Transverse colon (tissue), 4 donors: Measurements from ENCODE around the gene DOCK7. TPM values are rescaled to one million over a fixed set of nuclear protein-coding genes. Genes with fewer than 3 reads are reported as not detected.

Source experiments
- DNase-seq: peaks from one replicate; pipeline ENCODE4 v3.0.0-alpha.2; 2019
- H3K27ac ChIP-seq, 4 donors: fragments of 200-600 bp; sonication (generic); 2 replicates each; pipeline ENCODE4 v1.5.1; 2016 to 2018; ENCODE audit warnings: inconsistent platforms in 4 of 4
- H3K27me3 ChIP-seq: fragments of 200-600 bp; sonication (generic); 2 replicates; pipeline ENCODE4 v1.5.1; 2017; ENCODE audit warnings: inconsistent platforms
- H3K36me3 ChIP-seq, 4 donors: fragments of 200-600 bp; sonication (generic); 2 replicates each; pipeline ENCODE4 v1.5.1; 2017 to 2019; ENCODE audit warnings: inconsistent platforms in 4 of 4
- H3K4me1 ChIP-seq, 4 donors: fragments of 200-600 bp; sonication (generic); 2 replicates each; pipeline ENCODE4 v1.5.1; 2017 to 2020; ENCODE audit warnings: inconsistent platforms in 4 of 4
- H3K4me3 ChIP-seq, 4 donors: fragments of 200-600 bp; sonication (generic); 1 replicate in 1 of 4; 2 replicates in 3 of 4; pipeline versions ENCODE4 v1.5.1 to v1.6.1; 2017 to 2019; ENCODE audit warnings: inconsistent platforms in 4 of 4
- H3K9me3 ChIP-seq, 2 donors: fragments of 200-600 bp; sonication (generic); 2 replicates each; pipeline ENCODE4 v1.5.1; 2017 to 2019; ENCODE audit warnings: inconsistent platforms in 2 of 2
- EP300 ChIP-seq: sonication (generic); formaldehyde crosslinking; IDR thresholded peaks from one replicate; pipeline ENCODE4 v1.6.1; 2017; ENCODE audit warnings: antibody characterized with exemption, low read depth
- POLR2A ChIP-seq: fragments of 450-650 bp; IDR thresholded peaks from one replicate; pipeline ENCODE4 v1.6.1; 2016; ENCODE audit warnings: antibody characterized with exemption, mild to moderate bottlenecking, moderate library complexity
- POLR2AphosphoS5 ChIP-seq, 3 donors: sonication (generic); formaldehyde crosslinking; IDR thresholded peaks; one replicate each; pipeline ENCODE4 v1.6.1; 2016; ENCODE audit warnings: antibody characterized with exemption in 3 of 3
- WGBS, 2 donors: methylation state at CpG; one replicate each; pipeline ENCODE4 v1.1.5; 2018; ENCODE audit warnings: low coverage in 1 of 2; 5-methylcytosine and 5-hydroxymethylcytosine counted together
- in situ Hi-C, 4 donors: fragments of 200-750 bp; cut with MboI; loops; one replicate each; pipeline versions ENCODE4 v1.15.0 to v1.15.1; 2017; ENCODE audit warnings: low sequenced_read_pairs in 3 of 4, low pct_ligation_motif_present in 1 of 4, low pct_unique_long_range_greater_than_20kb in 1 of 4
- intact Hi-C: fragments of 100-400 bp; cut with DNase I; formaldehyde crosslinking; loops from one replicate; pipeline ENCODE4 v1.15.1; 2023; ENCODE audit warnings: low total_unique reads
- small RNA-seq, 4 donors: library from RNA; depleted of rRNA; stranded (forward); fragments of <200 nt; gene quantifications; one replicate each; pipeline ENCODE3, GENCODE V24; 2016
- total RNA-seq, 4 donors: library from RNA; depleted of rRNA; stranded (reverse); fragments of >200 nt; gene quantifications; one replicate each; pipeline ENCODE4 v1.1.0, GENCODE V29; 2016
- TF ChIP-seq, protein P1 (sequence below), 5 experiments: fragments of 200-600 bp in 3 of 5; fragments of 450-650 bp in 2 of 5; sonication (generic) in 3 of 5; IDR thresholded peaks; 1 replicate in 2 of 5; 2 replicates in 3 of 5; pipeline ENCODE4 v1.5.1; 2016 to 2017; ENCODE audit warnings: antibody characterized with exemption in 5 of 5, inconsistent platforms in 3 of 5, mild to moderate bottlenecking in 2 of 5, moderate library complexity in 1 of 5

Gene DOCK7
- total RNA-seq, 4 donors from 2014 or later = 33.7 to 138 (median 58.1) TPM

DNA sequence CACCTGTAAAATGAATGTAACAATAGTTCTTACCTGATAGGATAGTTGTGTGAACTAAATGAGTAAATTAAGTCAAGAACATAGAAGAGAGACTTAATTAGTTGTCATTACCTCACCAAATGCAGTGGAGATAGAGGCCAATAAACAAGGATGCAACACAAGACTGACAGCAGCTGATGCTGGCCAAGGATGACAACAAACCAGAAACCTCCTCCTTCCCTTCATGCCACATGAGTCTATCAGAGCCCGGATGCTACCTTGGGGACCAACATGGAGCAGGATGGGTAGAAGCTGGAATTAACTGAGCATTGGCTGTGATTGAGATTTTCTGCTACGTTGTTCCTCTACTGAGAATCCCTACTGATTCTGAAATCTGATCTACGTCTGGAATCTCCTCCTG is 281.6 kb downstream of the DOCK7 start:
- Histone ChIP-seq H3K4me1 (peaks cover 0 to 5% (median 0%) of the 10 kb centered on the region in 4 donors), H3K9me3 (no peaks in the 10 kb centered on the region), H3K27me3 (no peaks in the 10 kb centered on the region), H3K4me3 (no peak overlapping the region), H3K36me3 (no peaks in the 10 kb centered on the region), H3K27ac (no peak overlapping the region)
- intact Hi-C loops (loop anchor here (5.0 kb wide), 2 partner anchors 141 to 229 kb away; no protein-coding TSS in a partner anchor), in situ Hi-C loops (loop anchor here in 3 of 4 donors (5.0 kb wide), 1 partner anchor 229 kb away; no protein-coding TSS in a partner anchor)
- WGBS, 2 donors = 88% methylated on average over 3 of the region's 3 CpGs; no CpG with 5 or more reads in 1 of the 2 donors
- TF ChIP-seq EP300 (no peak), POLR2AphosphoS5 (IDR thresholded peaks at IDR 0.05) (no peak), POLR2A (no peak)
- TF ChIP-seq, protein P1, sequence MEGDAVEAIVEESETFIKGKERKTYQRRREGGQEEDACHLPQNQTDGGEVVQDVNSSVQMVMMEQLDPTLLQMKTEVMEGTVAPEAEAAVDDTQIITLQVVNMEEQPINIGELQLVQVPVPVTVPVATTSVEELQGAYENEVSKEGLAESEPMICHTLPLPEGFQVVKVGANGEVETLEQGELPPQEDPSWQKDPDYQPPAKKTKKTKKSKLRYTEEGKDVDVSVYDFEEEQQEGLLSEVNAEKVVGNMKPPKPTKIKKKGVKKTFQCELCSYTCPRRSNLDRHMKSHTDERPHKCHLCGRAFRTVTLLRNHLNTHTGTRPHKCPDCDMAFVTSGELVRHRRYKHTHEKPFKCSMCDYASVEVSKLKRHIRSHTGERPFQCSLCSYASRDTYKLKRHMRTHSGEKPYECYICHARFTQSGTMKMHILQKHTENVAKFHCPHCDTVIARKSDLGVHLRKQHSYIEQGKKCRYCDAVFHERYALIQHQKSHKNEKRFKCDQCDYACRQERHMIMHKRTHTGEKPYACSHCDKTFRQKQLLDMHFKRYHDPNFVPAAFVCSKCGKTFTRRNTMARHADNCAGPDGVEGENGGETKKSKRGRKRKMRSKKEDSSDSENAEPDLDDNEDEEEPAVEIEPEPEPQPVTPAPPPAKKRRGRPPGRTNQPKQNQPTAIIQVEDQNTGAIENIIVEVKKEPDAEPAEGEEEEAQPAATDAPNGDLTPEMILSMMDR (IDR thresholded peaks at IDR 0.05) = no peak
- no peak for DNase-seq

DNA sequence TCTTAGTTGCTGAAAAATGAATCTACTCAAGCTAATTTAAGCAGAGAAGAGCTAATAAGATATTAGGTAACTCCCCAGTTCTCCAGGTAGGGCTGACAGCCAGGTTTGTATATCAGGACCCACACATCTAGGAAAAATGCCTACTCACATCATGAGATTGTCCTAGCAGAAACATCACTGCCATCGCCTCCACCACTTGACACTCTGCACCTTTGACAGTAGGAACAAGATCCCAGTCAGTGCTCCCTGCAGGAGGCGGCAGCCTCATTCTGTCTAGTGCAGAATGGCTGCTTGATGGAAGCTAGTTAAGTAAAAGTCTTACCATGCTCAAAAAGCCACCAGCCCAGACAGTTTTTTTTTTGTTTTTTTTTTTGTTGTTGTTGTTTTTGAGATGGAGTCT is 282.9 kb downstream of the DOCK7 start:
- TF ChIP-seq, protein P1 (IDR thresholded peaks at IDR 0.05) = no peak
- TF ChIP-seq POLR2AphosphoS5 (IDR thresholded peaks at IDR 0.05) (no peak), POLR2A (no peak), EP300 (no peak)
- intact Hi-C loops (loop anchor here (5.0 kb wide), 2 partner anchors 142 to 228 kb away; no protein-coding TSS in a partner anchor), in situ Hi-C loops (loop anchor here in 3 of 4 donors (5.0 kb wide), 1 partner anchor 228 kb away; no protein-coding TSS in a partner anchor)
- no peaks in the 10 kb centered on the region for H3K9me3 ChIP-seq
- H3K36me3 ChIP-seq = no peaks in the 10 kb centered on the region
- no peak overlapping the region for H3K27ac ChIP-seq
- peaks cover 0 to 2% (median 0%) of the 10 kb centered on the region in 4 donors for H3K4me1 ChIP-seq
- DNase-seq = no peak
- no peaks in the 10 kb centered on the region for H3K27me3 ChIP-seq
- 93 to 100% methylated on average over 1 to 2 of the region's 2 CpGs for WGBS, 2 donors
- no peak overlapping the region for H3K4me3 ChIP-seq

Small RNA genes lying within 50 kb of the gene (small RNA-seq; reads per million reads assigned to genes)
- 0 reads per million in 4 donors for gene AL451044.1

Other genes starting within 250 kb of the DOCK7 start
- gene ANGPTL3, start 90.9 kb downstream of the DOCK7 start, total RNA-seq = not detected
- gene ATG4C, start 95.7 kb upstream of the DOCK7 start, total RNA-seq = 10 to 100 TPM in 1 of 4 donors, 1 to 10 TPM in 1, under 1 TPM in 1, not detected in 1; 0.60 to 10.6 (median 5.5) TPM